OCI-M2 (cell line): ENCODE measurements around the gene MARCHF3.
A peak's percentile ranks its signal among the peaks of the same experiment; 100 is the strongest.
"Not testable (repeated sequence)": the region's sequence is repeated elsewhere in the genome, so short reads cannot be mapped to it uniquely, and the experiment has no call there.

Source experiments
- DNase-seq: peaks from one replicate; lab custom pipeline; 2025; ENCODE audit not compliant: unreplicated experiment; lab: John Stamatoyannopoulos, UW

MARCHF3 gene, protein sequence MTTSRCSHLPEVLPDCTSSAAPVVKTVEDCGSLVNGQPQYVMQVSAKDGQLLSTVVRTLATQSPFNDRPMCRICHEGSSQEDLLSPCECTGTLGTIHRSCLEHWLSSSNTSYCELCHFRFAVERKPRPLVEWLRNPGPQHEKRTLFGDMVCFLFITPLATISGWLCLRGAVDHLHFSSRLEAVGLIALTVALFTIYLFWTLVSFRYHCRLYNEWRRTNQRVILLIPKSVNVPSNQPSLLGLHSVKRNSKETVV

DNA sequence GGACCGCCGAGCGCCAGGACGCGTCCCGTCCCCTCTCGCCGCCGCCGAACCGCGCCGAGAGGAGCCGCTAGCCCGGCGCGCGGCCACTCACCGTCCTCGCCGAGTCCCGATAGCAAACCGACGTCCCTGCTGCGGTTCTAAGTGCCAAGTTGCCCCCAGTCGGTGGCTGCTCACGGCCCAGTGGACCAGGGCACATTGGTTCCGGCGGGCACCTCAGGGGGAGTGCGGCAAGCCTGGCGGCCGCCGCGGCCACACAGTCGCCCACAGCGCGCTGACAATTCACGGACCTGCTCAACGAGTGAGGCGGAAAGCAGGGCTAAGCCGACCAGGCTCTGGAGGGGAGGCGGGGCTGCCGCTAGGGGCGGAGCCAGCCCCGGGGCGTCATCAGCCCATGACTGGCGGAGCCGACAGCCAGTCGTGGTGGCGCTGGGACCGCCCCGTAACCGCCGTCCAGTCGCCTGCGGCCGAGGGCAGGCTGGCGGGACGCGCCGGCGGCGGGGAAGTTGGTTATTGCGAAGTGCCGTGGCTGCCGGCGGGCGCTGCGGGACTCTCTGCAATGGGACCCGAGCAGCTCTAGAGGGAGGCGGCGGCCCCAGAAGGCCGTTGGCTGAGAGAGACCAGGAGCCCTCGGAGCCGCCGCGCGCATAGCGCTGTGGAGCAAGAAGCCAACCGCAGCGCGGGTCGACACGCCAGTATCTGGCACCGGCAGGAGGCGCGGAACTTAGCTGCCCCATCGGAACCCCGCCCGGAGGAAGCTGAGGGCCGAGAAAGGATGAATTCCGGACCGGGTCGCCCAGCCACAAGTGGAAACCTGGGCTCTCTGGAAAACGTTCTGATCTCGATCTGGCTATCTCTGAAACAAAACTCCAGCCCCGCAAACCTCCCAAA is at the start of gene MARCHF3:
Gene MARCHF3, minus strand, starts transcription at position 300 of the 888 bp plus-strand sequence. CDS start 112,387 bp downstream, outside the sequence.
- DNase-seq = peak; percentile 57

DNA sequence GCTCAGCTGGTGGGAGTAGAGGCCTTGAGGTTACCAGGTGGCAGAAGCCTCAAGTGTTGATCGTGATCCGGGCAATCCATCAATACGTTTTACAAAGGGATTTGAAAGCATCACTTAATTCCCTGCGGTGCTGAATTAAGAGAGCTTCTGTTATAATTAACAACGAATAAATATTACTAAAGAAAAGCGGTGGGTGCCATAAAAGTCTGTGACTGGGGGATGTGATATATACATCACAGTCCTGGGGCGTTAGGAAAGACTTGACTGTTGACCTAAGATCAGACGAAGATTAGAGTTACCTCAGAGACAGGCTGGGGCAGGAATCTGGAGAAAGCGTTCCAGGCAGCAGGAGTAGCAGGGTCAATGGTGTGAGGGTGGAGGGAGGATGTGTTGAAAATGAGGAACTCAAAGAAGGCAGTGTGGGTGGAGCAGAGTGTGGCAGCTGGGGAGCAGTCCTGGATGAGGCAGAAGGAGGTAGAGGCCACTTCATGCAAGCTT is 49.7 kb upstream of the MARCHF3 start:
- no peak for DNase-seq

DNA sequence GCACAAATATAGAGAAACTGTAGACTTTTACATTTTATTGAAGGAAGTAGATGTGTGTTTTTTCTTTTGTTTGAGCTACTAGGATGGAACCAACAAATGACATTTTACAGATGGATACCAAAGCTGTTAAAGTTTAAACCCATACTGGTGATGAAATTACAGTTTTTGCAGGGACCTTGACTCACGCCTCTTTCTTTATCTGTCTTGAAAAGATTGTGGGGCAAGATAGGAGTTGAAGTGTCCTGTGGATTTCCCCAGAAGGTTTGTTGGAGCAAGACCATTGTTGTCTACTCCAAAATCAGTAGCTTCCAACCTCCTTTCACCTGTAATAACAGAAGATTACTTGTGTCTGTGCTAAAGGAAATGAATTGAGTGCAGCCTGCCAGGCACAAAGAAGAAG is 47.0 kb upstream of the MARCHF3 start:
- no peak for DNase-seq

DNA sequence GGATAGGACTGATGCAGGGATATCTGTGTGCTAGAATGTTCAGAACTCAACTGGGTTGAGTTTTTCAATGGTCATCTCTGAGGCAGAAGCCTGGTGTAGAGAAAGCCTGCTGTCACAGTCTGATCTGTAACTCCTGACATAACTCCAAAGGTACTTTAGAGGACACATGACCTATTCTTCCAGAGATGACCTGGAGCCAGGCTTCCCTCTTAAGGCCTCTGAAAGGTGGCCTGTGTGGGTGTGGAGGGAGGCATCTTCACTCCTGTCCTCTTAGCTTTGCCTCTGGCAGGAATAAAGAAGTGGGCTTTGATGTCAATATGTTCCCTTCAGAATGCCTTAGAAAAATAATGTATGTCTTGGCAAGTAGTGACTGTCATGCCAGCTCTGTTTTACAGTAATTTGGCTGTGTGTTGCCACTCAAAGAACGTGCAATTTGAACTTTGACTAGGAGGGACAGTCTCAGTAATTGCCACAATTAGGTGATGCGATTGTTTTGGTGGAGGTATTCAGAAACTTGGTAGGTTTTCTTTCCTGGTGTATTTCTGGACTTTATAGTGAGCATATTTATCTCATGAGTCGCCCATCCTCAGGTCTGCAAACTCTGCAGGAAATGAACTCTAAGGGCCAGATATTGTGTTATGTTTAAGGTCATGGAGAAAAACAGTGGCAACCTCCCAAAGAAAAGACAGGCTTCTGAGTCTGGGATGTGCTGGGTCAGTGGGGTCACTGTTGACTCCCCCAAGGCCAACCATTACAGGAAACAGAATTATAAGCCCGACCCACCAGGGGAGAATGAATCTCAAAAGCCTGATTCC is 46.2 kb upstream of the MARCHF3 start:
- no peak for DNase-seq

DNA sequence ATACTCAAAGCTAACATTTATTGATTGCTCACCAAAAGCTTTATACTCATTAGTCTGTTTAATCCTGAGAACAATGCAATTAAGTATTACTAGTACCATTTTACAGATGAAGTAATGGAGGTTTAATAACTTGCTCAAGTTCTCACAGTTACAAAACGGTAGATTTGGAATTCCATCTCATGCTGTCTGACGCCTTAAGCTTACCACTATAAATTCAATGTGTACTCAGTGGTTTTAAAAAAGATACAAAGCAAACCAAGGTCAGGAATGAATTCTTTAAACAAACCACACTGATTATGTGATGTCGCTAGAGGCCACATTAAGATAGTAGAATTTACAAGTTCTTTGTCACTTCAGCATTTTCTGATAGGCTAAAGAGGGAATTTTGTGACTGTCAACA is 44.1 kb upstream of the MARCHF3 start:
- no peak for DNase-seq

DNA sequence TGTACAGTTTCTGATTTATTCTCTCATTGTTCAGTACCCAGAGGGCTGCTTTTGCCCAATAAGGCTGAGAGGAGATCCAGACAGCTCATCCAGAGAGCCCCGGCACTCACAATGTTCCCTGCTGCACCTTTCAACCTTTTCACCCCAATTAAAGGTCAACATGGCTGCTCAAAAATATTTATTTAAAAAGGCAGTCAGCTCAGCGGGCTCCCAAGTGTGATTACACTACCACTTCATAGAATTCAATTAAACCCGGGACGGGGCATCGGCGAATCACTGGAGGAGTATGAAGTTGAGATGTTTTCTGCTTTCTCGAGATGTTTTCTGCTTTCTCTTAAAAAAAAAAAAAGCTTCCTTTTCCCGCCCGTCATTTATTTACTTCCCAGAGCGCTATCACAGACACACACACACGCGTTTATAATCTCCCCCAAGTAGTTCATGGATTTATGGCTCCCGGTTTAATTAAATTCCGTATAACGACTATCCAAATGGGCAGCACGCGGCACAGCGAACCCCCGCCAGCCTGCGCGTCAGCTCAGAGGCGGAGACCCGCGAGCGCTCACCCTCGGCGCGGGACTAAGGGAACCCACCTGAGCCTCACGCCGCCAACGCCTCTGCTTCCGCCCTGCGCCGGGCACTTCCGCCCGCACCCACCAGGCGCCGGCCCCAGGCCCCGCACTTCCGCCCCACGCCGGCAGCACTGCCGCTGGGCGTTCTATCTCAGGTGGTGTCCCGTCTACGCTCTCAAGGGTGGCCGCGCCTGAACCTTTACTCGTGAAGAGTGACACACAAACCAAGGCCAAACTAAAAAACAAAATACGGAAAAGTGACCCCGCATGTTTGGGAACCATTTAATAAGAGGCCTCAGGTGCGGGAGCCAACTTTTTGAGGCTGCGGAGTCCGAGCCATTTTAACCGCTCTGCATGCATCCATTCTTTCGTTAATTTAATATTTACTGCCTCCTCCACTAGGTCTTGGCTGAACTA is 42.8 kb upstream of the MARCHF3 start, which contains the start of gene C5orf63:
Gene C5orf63, minus strand, starts transcription at position 642 of the 986 bp plus-strand sequence. CDS start 14,507 bp downstream, outside the sequence.
- DNase-seq = no peak

DNA sequence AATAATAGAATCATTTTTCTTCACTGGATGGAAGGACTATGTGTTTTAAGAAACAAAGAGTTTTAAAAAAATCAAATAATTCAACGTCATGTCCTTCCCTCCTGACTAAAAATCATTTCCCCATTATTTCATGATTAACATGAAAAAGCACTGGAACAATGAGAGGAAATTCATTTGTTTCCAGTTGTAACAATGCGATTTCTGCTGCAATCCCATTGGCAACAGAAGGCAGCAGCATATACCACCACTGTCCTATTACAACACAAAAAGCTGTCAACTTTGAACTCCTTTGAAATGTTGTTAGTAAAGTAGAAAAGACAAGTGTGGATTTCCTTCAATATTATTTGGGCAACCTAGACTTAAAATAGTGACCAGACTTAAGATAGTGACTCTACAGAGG is 39.9 kb upstream of the MARCHF3 start:
- DNase-seq = no peak

DNA sequence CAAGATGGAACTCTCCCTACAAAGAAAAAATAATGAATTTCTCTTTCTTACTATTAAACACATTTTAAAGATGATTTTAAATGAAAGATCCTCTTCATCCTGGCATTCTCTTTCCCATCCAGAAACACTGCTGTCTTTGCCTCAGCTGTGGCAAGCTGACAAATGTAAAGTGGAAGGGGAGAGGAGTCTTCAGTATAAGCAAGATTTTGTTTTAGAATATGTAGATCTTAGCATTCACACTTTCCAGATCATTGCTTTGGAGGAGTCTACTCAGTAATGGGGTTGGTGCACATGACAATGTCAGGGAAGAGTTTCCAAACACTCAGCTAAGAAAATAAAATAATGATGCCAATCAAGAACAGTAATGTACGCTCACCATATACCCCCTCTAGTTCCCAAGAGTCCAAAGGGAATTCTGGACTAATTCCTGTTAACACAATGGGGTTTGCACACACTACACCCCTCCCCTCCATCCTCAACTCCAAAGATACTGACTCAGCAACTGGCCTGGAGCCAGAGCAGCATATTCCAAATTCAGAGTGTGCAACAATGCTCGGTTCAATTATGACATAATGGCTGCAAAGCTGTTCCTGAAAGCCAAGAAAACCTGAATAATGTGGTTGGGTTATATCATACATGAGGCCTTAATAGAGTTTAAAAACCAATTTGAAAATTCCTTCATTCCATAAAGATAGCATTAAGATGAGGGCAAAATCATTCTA is 38.3 kb upstream of the MARCHF3 start:
- DNase-seq = no peak

DNA sequence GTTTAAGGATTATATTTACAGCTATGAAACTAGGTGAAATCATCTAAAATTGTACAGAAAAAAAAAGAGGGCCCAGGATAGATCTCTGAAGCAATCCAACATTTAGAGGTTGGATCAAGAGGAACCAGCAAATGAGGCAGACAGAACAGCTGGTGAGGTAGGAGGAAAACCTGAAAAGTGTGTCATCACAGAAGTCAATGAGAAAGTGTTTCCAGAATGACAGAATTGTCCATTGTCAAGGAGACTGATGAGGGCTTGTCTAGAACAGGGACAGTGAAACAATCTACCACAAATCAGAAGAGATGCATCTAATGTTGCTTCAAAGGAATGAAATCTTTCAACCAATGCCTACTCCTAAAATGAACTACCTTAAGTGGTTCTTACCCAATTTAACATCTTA is 36.4 kb upstream of the MARCHF3 start:
- DNase-seq = no peak

DNA sequence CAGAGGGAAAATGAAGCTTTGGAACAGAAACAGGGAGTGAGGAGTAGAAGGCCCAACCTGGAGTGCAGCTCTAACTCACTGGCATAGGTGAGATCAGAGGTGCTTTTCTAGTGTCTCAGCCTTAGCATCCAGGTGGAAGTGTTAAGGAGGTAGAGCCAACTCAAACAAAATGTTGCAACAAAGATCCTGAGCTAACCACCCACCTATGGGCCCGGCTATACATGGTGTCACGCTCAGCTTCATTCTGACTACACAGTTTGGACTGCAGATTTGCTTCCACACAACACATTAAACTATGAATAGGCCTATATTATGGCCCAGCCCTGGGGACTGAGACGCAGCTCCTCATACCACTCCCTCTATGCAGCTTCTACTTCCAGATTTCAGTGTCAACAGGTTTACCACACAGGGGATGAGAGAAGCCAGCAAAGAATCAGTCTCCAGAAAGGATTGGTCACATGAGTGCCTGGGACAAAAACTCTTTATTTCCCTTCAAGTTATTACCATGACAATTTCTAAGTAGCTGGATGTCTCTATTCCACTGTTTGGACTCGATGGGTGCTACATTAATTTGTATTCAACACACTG is 34.0 kb upstream of the MARCHF3 start:
- no peak for DNase-seq

DNA sequence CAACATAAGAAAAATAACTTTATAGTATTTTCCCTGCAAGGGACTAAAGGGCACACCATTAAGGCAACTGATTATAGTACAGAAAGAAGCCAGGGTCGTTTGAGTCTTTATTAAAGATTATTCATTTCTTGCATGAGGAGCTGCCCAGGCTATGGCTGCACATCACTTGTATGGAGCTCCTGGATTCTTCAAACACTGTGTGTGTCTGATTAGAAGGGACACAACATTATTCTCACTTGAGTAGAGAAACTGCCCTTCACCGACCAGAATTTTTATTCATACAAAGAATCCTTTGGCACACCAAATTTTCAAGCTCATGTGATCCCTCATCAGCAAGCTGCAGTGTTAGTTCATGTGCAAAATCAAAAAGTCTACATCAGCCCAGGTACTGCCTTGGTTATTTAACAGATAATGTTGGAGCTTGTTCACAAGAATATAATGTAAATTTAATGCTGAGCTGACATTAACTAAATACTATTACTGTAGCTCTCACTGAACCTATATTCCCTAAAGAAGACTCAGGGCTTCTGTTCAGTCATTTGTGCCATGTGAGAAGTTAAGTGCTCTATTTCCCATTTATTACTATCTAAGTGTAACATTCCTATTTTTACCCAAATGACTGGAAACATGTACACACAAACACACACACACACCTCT is 33.0 kb upstream of the MARCHF3 start:
- no peak for DNase-seq

DNA sequence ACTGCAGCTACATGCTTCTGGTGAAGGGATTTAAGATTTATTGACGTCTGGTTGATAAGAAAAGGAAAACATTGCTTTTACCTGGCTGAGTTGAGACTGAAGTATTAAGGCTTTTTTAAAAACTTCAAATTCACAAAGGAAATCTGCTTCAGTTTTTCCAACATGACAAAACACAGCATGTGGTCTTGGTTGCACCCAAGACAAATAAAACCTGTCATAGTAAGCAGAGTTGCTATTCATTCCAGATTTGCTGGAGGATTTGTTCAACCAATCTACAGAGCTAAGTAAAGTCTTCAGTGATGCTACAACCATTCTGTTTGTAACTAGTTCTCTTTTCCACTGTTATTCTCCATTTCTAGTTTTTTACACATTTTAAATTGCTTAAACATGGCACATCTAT is 31.6 kb upstream of the MARCHF3 start:
- no peak for DNase-seq

DNA sequence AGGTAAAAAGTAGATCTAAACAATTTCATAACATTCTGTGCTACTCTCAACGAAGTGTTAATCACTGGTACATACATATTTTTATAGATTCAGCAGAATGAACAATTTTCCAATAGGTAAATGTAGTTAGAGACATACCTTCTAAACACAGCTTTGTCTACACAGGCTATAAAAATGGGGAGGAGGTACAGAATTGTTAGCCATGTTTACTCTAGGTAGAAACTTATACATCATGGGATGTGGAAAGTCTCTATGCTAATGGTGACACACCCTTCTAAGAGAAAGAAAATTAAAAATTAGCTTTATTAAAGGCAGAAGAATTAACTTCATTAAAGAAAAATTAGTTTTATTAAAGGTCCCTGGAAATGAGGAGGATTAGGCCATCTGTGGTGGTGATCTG is 31.2 kb upstream of the MARCHF3 start:
- no peak for DNase-seq

DNA sequence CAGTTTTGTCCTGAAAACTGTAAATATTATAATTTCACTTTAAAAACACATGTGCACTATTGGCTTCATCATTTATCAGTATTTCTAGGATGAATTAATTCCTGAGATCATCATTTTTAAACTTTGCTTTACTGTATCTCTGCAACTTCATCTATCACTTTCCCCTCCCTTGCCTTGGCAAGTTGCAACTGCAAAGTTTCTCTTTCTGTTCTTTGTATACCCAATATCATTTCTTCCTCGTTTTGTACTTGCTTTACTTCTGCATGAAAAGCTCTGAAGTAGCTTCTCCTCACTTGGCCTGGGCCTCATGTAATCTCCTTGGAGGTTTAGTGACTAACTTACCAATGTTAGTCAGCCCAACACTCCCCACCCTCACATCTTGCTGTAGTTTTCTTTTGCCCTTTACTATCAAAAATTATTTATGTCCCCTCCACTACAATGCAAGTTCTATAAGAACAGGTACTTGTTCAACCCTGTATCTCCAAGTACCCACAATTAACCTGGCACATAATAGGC is 30.2 kb upstream of the MARCHF3 start:
- DNase-seq = no peak

DNA sequence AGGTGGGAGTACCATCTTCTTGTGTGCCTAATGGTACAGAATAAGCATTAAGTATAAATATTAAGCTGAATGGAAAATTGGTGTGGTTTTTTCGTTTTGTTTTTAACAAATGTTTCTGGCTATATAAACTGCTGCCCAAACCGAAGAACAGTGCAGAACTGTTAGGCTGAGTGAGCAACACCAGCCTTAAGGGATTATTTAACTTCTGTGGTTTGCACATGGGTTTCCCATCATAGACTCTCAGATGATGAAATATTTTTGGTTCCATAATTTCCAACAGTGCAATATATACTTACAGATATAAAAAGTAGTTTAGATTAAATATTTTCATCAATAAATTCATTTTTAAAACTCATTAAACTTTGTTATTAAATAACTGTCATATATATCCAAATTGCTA is 26.5 kb upstream of the MARCHF3 start:
- DNase-seq = no peak

DNA sequence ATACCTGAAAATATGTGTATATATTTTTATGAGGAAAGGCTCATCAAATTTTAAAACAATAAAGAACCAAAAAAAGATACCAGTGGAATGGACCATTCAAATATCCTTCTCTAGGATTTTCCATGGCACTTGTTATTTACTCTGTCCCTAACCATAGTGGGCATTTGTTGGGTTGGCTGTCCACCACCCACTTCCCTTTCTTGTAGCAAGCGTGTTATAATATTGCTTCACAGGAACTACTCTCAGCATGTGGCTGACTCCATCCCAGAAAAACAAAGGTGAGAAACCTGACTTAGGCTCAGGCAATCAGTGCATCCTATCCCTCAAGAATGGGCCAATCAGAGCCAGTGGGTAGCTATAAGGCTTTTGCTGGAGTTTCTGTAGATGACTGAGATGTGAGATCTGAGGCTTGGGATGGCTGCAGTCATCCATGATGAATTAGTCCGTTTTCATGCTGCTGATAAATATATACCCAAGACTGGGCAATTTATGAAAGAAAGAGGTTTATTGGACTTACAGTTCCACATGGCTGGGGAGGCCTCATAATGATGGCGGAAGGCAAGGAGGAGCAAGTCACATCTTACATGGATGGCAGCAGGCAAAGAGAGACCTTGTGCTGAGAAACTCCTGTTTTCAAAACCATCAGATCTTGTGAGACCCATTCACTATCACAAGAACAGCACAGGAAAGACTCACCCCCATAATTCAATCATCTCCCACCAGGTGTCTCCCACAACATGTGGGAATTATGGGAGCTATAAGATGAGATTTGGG is 25.7 kb upstream of the MARCHF3 start:
- DNase-seq = no peak

DNA sequence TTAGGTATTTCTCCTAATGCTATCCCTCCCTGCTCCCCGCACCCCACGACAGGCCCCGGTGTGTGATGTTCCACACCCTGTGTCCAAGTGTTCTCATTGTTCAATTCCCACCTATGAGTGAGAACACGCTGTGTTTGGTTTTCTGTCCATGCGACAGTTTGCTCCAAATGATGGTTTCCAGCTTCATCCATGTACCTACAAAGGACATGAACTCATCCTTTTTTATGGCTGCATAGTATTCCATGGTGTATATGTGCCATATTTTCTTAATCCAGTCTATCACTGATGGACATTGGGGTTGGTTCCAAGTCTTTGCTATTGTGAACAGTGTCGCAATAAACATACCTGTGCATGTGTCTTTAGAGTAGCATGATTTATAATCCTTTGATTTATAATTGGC is 23.2 kb upstream of the MARCHF3 start:
- DNase-seq = not testable (repeated sequence)

DNA sequence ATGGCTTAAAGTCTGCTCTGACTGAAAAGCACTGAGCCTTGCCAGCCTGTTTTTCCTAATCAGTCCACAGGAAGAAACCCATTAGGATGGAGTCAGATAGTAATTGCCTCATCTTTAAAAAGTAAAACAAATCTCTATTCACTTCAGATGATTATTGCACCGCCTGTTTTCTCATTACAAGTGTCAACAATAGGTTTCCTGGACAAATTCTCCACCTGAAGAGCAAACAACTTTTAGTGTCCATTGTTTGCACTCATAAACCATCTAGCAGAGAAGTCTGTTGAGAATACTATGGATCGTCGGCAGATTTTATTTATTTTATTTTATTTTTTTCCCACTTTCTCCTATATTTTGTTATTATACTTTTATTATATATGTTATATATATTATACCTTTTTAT is 22.7 kb upstream of the MARCHF3 start:
- DNase-seq = no peak
